ENCODE results near the gene TOGARAM2. TPM values are rescaled to one million over a fixed set of nuclear protein-coding genes. Genes with fewer than 3 reads are reported as not detected.

The TOGARAM2 gene
- total and polyA plus RNA-seq, 2 of the 8 experiments (the other 6 are each of a cell fraction or from before 2014, with no cell fraction given): 0.42 to 1.4 TPM

DNA sequence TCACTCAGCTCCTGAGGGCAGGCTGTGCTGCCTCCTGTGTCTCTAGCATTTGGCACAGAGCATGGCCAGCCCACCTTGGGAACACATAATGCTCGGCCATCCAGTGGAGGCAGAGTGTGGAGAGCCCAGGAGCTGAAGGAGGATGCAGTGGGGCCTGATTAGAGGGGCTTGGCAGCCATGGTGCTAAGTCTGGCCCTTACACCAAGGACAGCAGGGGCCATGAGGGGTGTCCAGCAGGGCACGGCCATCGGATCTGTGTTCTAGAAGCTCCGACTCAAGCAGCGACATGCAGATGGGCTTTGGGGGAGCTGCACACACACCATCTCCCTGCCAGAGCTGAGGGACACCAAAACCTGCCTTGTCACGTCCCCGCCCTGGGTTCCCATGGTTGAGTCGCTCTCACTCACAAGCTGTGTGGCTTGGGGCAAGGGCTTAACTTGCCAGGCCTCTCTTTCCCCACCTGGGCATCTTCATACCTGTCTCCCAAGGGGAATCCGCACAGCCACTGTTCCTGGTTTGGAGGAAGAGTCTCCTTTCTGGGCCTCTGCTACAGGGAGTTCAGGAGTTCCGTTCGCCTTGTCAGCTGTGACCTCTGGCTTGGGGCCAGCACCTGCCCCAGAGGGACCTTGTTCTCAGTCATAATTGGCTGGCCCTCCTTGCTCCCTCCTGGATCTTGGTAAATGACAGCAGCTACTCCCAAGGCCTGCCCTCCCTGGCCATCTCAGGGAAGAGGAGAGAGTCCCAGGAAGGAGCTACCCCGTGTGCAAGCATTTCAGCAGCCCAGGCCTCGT lies 1.3 kb upstream of the TOGARAM2 start:
- 77% methylated on average over 13 of the region's 13 CpGs; no CpG with 5 or more reads in 1 of the 2 experiments for WGBS, 2 experiments (ENCODE audit: extremely low coverage in 1 of 2, insufficient coverage in 1 of 2, insufficient read length in 1 of 2, insufficient replicate concordance in 2 of 2, low coverage in 1 of 2, low lambda C conversion rate in 2 of 2, missing lambda C conversion rate in 1 of 2)
- no peak for TF ChIP-seq CHD2 (IDR thresholded peaks at IDR 0.05; ENCODE audit: low read length)
- TF ChIP-seq BCL11A (IDR thresholded peaks at IDR 0.05; ENCODE audit: low read depth in 2 of 2, low read length in 2 of 2): no peak
- TF ChIP-seq SAP30 (IDR thresholded peaks at IDR 0.05; ENCODE audit: insufficient read depth, insufficient replicate concordance, low read length): no peak
- TF ChIP-seq CHD1 (IDR thresholded peaks at IDR 0.05; ENCODE audit: low read depth, low read length): no peak
- no peak for TF ChIP-seq TEAD4 (IDR thresholded peaks at IDR 0.05; ENCODE audit: low read depth, low read length)
- TF ChIP-seq JUN (IDR thresholded peaks at IDR 0.05; ENCODE audit: low read depth, low read length): no peak
- TF ChIP-seq KDM1A (IDR thresholded peaks at IDR 0.05; ENCODE audit: borderline replicate concordance, low read length): no peak
- TF ChIP-seq EZH2 (IDR thresholded peaks at IDR 0.05; ENCODE audit: low read depth, low read length, severe bottlenecking): no peak
- TF ChIP-seq TAF1 (IDR thresholded peaks at IDR 0.05; ENCODE audit: low read depth, low read length): no peak
- no peak for TF ChIP-seq KDM5A (IDR thresholded peaks at IDR 0.05; ENCODE audit: low read length)
- TF ChIP-seq SUZ12 (IDR thresholded peaks at IDR 0.05; ENCODE audit: low read length): no peak
- TF ChIP-seq, protein P1, sequence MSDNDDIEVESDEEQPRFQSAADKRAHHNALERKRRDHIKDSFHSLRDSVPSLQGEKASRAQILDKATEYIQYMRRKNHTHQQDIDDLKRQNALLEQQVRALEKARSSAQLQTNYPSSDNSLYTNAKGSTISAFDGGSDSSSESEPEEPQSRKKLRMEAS (IDR thresholded peaks at IDR 0.05): no peak
- TF ChIP-seq NRF1 (IDR thresholded peaks at IDR 0.05; ENCODE audit: low read depth, low read length): no peak

More for the DNA sequence above, 1.3 kb upstream of the TOGARAM2 start:
- H2BK15ac ChIP-seq (ENCODE audit: low read length): no peak overlapping the region
- DNase-seq (ENCODE audit: low read depth in 1 of 2, low spot score in 2 of 2) (no peak), FAIRE-seq (no peak)
- no peak overlapping the region for H4K5ac ChIP-seq (ENCODE audit: insufficient read length, low read depth, low read length)
- no peak overlapping the region for H2AFZ ChIP-seq (ENCODE audit: low read length)
- no peak overlapping the region for H2AK5ac ChIP-seq (ENCODE audit: low read depth, low read length)
- H3K27me3 ChIP-seq (replicated peaks in 1 of 4; ENCODE audit: control insufficient read depth in 3 of 4, extremely low read depth in 1 of 4, insufficient read depth in 3 of 4, low read length in 3 of 4): no peaks in the 10 kb centered on the region
- H3K9ac ChIP-seq (replicated peaks in 1 of 4; ENCODE audit: extremely low read depth in 1 of 4, low read depth in 3 of 4, low read length in 3 of 4): no peak overlapping the region
- no peak overlapping the region for H3K18ac ChIP-seq (ENCODE audit: extremely low read depth, low read length)
- no peaks in the 10 kb centered on the region for H4K20me1 ChIP-seq (replicated peaks in 1 of 2; ENCODE audit: control insufficient read depth in 1 of 2, insufficient read depth in 2 of 2, low read length in 2 of 2)
- H2BK5ac ChIP-seq (ENCODE audit: low read depth, low read length): no peak overlapping the region
- peaks cover 0 to 2% (median 0%) of the 10 kb centered on the region in 4 experiments; a peak in 2 of 7 replicates for H3K4me1 ChIP-seq (replicated peaks in 1 of 4; ENCODE audit: control insufficient read depth in 3 of 4, insufficient read depth in 4 of 4, low read length in 3 of 4)
- no peaks in the 10 kb centered on the region for H3K36me3 ChIP-seq (ENCODE audit: control insufficient read depth in 2 of 4, insufficient read depth in 4 of 4, low read length in 3 of 4)
- no peak overlapping the region for H2BK20ac ChIP-seq (ENCODE audit: low read length)
- no peak overlapping the region for H3K4me2 ChIP-seq (ENCODE audit: insufficient read depth in 1 of 2, low read depth in 2 of 2, low read length in 2 of 2)
- no peak overlapping the region for H3K56ac ChIP-seq (replicated peaks; ENCODE audit: insufficient read length, low read depth, low read length)
- H3K4ac ChIP-seq (replicated peaks; ENCODE audit: insufficient read length, low read depth, low read length): no peak overlapping the region
- H3K4me3 ChIP-seq (ENCODE audit: extremely low read depth in 1 of 4, insufficient read depth in 2 of 4, low read depth in 3 of 4, low read length in 4 of 4): no peak overlapping the region
- ChIA-PET POLR2A (ENCODE audit: partially characterized antibody) (interaction anchor here (1.3 kb wide), 1 partner anchor 35 kb away, joined by 3 read pairs; no protein-coding TSS in a partner anchor), CTCF (ENCODE audit: partially characterized antibody) (interaction anchor here (0.6 to 2.0 kb wide), 8 partner anchors 9 to 222 kb away, joined by 3 to 7 read pairs (median 4); no protein-coding TSS in a partner anchor)
- no peaks in the 10 kb centered on the region for H3K79me1 ChIP-seq (ENCODE audit: low read depth, low read length)
- no peaks in the 10 kb centered on the region for H3K9me3 ChIP-seq (ENCODE audit: insufficient read depth in 2 of 2, low read depth in 1 of 2, low read length in 1 of 2)
- H3K23ac ChIP-seq (ENCODE audit: insufficient read length): no peak overlapping the region
- H3K14ac ChIP-seq (ENCODE audit: insufficient read length): no peak overlapping the region
- H2BK12ac ChIP-seq (ENCODE audit: low read depth, low read length): no peak overlapping the region
- H3K79me2 ChIP-seq (ENCODE audit: control insufficient read depth in 1 of 2, insufficient read depth in 2 of 2, low read length in 2 of 2): no peaks in the 10 kb centered on the region
- H3K27ac ChIP-seq (ENCODE audit: low read depth, low read length): no peak overlapping the region
- no peak overlapping the region for H4K91ac ChIP-seq (replicated peaks; ENCODE audit: insufficient read length, low read length)
- H3K23me2 ChIP-seq (ENCODE audit: low read depth, low read length): no peaks in the 10 kb centered on the region
- no peak overlapping the region for H2BK120ac ChIP-seq (replicated peaks; ENCODE audit: low read depth, low read length)
- no peak overlapping the region for H4K8ac ChIP-seq (ENCODE audit: extremely low read depth, insufficient read depth, low read length)

Data from H1 (cell line).